ENCODE measurements around the gene CEP164.

The CEP164 gene

DNA sequence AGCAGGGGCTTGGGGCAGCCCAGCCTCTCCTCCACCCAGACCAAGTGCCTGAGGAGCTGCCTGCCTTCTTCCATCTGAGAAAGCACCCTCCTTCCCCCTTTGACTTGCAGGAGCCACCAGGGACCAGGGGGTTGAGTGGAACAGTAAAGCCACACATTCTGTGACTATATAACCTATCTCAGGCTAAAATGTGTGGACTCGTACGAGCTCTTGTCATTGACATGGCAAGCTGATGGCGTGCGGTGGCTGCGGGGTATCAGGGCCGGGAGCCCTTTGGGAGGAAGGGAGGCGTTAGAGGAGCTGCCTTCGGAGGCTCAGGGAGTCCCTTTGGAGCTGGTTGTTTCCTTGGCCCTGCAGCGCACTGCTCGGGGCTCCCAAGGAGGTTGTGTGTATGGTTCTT lies 84.5 kb downstream of the CEP164 start:
- TF ChIP-seq GATA2 (IDR thresholded peaks at IDR 0.05; ENCODE audit: low read depth, low read length): no peak
- no peak for TF ChIP-seq GATA3 (IDR thresholded peaks at IDR 0.05; ENCODE audit: low read depth, low read length)

DNA sequence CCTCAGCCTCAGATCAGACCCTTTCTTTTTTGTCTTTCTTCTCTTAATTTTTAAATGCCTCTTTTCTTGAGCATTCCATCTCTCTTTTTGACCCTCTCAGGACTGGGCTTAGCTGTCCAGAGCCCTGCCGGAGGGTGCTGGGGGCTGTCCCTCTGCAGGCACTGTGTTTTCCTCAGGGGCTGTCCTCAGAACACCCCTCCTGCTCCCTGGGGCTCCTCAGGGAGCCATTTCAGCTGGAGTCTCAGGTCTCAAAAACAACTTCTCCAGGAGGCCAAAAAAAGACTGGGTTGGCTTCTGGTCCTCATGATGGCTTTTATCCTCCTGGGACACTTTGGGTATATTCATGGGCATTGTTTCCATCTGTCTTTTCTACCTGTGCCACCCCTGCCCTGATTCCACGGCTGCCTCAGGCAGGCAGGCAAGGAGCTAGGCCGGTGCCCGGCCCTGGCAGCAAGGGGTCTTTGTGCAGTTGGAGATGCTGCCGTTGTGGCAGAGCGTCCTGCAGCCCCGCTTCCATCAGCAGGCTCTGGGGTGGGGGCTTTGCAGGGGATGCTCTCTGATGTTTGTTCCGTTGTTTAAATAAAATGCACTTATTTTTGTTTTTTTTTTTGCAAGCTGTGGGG lies 85.1 kb downstream of the CEP164 start:
- TF ChIP-seq GATA2 (IDR thresholded peaks at IDR 0.05; ENCODE audit: low read depth, low read length): no peak
- no peak for TF ChIP-seq GATA3 (IDR thresholded peaks at IDR 0.05; ENCODE audit: low read depth, low read length)

DNA sequence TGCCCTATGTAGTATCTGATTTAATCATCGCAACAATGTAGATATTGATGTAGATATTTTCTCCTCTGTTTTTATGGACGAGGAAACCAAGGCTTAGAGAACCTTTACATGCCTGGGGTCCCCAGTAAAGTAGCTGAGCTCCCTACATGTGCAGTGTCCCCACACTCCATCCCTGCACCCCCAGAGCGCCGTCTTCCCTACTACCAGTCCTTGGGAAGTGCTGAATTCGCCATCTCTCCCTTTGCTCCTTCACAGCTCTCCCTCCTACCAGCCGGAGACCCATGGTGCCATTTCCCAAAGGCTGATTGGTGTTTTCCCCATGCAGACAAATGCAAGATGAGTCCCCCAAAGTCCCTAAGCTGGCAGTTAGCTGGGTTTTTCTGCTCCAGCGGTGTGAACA lies 86.0 kb downstream of the CEP164 start:
- TF ChIP-seq GATA3 (IDR thresholded peaks at IDR 0.05; ENCODE audit: low read depth, low read length): no peak
- no peak for TF ChIP-seq GATA2 (IDR thresholded peaks at IDR 0.05; ENCODE audit: low read depth, low read length)

DNA sequence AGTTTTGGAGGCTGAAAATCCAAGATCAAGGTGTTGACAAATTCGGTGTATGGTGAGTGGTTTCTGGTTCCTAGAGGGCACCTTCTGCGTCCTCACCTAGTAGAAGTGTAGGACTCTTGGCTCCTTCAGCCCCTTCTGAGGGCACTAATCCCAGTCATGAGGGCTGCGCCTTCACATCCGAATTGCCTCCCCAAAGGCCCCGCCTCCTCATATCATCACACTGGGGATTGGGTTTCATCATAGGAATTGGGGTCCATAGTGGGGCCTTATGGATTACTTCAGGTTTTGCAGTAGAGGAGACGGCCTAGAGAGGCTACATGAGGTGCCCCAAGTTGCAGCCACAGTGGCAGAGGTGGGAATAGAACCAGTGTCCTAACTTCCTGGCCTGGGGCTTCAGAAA lies 87.1 kb downstream of the CEP164 start:
- TF ChIP-seq GATA2 (IDR thresholded peaks at IDR 0.05; ENCODE audit: low read depth, low read length): no peak
- no peak for TF ChIP-seq GATA3 (IDR thresholded peaks at IDR 0.05; ENCODE audit: low read depth, low read length)

DNA sequence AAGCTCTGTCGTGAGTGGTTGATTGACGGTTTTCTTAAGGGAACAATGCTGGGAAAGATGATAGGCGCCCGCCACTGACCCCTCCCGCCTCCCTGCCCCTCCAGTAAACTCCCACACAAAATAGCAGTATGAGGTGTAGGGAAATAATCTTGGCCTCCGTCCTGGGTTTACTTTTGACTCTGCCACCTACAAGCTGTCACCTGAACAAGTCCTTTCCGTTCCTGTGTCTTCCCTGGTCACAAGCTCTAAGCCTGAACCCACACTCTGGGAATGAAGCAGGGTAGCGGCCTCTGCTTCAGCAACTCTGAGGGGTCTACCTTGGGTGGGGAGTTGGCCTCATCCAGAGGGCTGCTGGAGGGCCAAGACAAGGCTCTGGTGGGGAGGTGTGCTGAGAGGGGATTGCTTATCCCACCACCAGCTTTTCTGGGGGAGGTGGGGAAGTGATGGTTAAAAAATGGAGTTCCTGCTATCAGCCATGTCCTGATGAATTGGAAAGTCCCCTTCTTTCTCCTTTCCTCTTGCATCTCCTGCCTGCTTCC lies 87.8 kb downstream of the CEP164 start:
- TF ChIP-seq GATA3 (IDR thresholded peaks at IDR 0.05; ENCODE audit: low read depth, low read length) (no peak), GATA2 (IDR thresholded peaks at IDR 0.05; ENCODE audit: low read depth, low read length) (no peak)

DNA sequence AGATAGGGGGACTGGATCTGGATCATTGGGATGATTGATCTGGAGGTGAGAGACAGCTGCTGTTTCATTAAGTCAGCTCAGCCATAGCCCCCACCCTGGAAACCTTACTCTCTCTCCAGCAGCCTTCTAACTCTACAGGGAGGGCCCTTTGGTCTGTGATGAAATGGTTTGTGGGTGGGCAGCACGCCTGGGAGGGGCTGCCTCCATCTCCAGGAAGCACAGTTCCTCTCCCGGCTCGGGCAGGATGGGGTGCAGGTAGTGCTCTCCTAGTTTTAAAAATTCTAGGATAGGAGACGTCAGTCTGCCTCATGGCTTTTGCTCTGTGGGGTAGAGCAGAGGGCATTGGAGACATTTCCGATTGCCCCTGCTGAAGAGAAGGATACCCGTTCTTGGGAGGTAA lies 89.7 kb downstream of the CEP164 start:
- TF ChIP-seq GATA3 (IDR thresholded peaks at IDR 0.05; ENCODE audit: low read depth, low read length) (no peak), GATA2 (IDR thresholded peaks at IDR 0.05; ENCODE audit: low read depth, low read length) (no peak)

DNA sequence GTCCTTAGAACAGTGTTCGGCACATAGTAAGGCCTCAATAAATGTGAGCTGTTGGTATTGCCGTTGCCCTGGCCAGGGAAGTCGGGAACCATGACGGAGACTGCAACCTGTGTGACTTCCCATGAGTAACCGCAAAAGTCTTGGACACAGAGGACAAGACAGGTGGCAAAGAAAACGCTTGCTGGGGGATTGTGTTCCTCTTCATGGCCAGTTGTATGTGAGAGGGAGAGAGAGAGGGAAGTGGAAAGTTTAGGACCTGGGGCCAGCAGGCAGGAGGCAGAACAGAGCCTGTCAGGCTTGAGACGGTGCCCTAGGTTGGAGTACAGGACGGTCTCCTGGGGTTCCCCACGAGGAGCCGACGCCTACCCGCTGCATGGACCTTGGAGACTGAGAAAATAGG lies 90.2 kb downstream of the CEP164 start:
- no peak for TF ChIP-seq GATA2 (IDR thresholded peaks at IDR 0.05; ENCODE audit: low read depth, low read length)
- TF ChIP-seq GATA3 (IDR thresholded peaks at IDR 0.05; ENCODE audit: low read depth, low read length): no peak

DNA sequence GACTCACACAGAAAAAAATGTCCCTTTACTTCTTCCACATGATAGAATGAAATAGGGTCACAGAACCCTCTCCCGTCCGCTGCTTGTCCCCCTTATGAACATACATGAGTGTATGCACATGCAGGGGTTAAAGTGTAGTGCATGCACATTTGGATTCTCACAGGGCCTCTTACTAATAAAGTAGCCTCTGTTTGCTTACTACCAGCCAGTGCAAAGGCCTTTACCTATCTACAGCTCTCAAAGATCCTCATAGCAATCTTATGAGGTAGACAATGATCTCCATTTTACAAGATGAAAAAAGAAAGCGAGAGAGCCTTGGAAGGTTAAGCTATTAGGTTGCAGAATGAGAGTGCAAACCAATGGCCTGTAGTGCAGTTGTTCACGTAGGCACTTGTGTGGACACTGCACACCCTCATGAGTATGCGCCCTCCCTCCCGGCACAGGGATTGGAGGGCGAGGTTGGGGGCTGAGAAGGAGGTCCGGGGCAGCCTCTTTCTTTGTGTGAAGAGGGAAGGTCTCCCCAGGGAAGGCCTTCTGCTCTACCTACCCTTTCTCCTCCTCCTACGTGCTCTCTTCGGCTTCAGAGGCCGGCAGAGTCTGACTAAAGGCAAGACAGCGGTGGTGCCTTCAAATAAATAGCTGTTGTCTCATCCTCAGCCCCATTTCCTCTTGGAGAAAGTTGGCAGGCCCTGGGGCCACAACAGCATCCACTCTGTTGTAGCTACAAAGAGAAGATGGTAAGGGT lies 91.3 kb downstream of the CEP164 start:
- no peak for TF ChIP-seq GATA3 (IDR thresholded peaks at IDR 0.05; ENCODE audit: low read depth, low read length)
- no peak for TF ChIP-seq GATA2 (IDR thresholded peaks at IDR 0.05; ENCODE audit: low read depth, low read length)

DNA sequence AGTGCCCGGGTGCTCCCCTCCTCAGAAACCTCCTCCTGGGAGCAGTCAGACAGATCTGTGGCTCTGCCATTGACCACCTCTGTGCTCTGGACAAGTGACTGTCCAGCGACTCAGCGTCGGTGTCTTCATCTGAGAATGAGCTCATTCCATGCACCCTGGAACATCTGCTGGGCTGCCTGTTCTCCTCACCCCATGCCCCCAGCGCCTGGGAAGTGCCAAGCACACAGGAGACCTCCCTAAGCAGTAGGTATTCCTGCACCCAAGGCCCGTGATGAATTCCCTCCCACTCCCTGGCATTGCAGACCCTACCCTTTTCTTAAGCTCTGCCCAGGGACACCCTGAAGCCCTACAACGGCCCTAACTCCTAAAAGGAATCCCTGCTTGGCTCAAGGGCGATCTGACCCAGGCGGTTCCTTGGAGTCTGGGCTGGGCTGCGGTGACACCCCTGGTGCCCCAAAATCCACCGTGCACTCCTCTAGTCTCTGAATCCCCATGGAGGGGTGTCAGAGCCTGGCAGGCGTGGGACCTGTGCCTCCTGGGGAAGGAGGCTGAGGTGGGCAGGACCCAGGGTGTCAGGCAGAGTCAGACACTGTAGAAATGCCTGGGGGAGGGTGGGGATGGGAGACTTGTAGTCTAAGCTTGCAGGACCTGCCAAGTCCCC lies 92.0 kb downstream of the CEP164 start:
- TF ChIP-seq GATA3 (IDR thresholded peaks at IDR 0.05; ENCODE audit: low read depth, low read length): no peak
- no peak for TF ChIP-seq GATA2 (IDR thresholded peaks at IDR 0.05; ENCODE audit: low read depth, low read length)

DNA sequence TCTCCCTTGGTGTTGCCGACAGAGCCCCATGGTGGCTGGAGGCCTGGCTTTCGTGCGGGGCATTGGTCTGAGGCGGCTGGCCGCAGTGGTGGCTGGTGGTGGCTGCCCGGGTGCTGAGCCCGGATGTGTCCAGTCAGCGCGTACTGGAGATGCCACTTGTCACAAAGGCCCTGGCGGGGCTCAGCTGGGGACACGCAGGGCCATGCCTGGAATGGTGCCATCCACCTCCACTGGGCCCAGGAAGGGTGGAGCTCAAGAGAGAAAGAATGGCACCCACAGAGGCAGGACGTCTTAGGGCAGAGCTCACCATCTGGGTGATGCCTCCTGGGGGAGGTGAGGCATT lies 92.5 kb downstream of the CEP164 start:
- TF ChIP-seq GATA3 (IDR thresholded peaks at IDR 0.05; ENCODE audit: low read depth, low read length) (no peak), GATA2 (IDR thresholded peaks at IDR 0.05; ENCODE audit: low read depth, low read length) (no peak)

DNA sequence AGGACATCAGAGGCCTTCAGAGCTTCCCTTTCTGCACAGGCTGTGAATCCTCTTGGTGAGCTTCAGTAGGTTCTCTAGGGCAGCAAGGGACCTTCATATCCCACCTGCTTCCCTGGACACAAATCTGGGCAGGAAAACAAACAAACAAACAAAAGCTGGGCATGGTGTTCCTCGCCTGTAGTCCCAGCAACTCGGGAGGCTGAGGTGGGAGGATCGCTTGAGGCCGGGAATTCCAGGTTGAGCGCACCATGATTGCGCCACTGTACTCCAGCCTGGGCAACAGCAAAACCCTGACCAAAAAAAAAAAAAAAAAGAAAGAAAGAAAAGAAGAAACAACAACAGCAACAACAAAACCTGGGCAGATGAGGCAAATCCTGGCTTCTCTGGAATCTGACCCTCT lies 92.9 kb downstream of the CEP164 start:
- TF ChIP-seq GATA2 (IDR thresholded peaks at IDR 0.05; ENCODE audit: low read depth, low read length) (no peak), GATA3 (IDR thresholded peaks at IDR 0.05; ENCODE audit: low read depth, low read length) (no peak)

DNA sequence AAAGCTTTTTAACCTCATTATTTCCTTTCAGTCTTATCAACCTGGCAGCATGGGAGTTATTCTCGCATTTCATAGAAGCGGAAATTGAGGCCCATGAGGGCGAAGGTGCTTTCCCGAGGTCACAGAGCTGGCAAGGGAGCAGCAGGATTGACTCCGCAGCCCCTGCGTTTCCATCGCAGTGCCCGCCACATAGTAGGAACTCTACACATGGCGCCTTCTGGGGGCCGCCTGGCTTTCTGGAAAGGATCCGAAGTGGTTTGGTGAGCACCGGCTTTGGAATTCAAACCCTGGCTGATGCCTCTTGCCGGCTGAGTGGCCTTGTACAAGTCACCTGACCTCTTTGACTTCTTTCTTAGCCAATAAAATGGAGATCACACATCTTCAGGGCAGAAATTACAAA lies 93.4 kb downstream of the CEP164 start:
- TF ChIP-seq GATA2 (IDR thresholded peaks at IDR 0.05; ENCODE audit: low read depth, low read length) (no peak), GATA3 (IDR thresholded peaks at IDR 0.05; ENCODE audit: low read depth, low read length) (no peak)

DNA sequence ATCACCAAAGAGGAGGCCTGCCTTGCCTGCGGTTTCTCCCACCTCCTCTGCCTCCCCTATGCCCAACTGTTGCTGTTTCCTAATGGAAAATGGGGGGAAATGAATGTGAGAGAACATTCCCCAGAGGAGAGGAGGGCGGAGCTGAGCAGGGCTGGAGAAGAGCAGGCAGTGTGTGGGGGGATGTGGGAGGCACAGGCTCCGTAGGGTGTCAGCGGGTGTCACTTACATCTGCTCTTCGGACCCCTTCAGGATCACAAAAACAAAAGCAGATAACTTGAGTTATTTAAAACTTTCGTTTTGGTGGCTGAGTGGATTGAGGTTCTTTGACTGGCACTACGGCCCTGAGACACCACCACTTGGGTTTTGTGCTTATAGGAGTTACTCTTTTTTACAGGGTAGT lies 93.8 kb downstream of the CEP164 start:
- TF ChIP-seq GATA3 (IDR thresholded peaks at IDR 0.05; ENCODE audit: low read depth, low read length): no peak
- no peak for TF ChIP-seq GATA2 (IDR thresholded peaks at IDR 0.05; ENCODE audit: low read depth, low read length)

DNA sequence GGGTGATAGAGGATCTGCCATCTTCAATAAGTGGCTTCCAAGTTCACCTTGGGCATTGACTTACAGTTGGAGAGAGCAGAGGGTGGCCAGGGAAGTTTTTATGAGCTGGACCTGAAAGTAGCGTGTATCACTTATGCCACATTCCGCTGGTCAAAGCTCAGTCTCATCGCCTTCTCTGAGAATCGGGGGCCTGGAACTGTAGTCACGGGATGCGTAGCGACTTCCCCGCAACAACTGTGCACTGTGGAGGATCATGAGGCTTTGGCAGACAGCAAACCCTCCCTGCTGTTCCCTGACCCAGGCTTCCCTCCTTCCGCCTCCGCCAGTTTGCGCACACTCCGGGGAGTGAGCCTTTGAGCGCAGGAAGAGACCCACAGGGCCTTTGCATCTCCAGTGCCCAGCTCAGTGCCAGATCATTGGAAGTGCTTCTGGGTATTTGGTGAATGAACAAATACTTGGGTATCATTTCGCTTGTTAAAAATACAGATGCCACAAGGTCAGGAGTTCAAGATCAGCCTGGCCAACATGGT lies 95.5 kb downstream of the CEP164 start:
- TF ChIP-seq GATA3 (IDR thresholded peaks at IDR 0.05; ENCODE audit: low read depth, low read length): no peak
- TF ChIP-seq GATA2 (IDR thresholded peaks at IDR 0.05; ENCODE audit: low read depth, low read length): no peak

Data from SH-SY5Y (cell line).